ENCODE data around the gene LRRC59. TPM values are rescaled to one million over a fixed set of nuclear protein-coding genes. Genes with fewer than 3 reads are reported as not detected.
A peak's percentile ranks its signal among the peaks of the same experiment; 100 is the strongest.
"Not testable (repeated sequence)": the region's sequence is repeated elsewhere in the genome, so short reads cannot be mapped to it uniquely, and the experiment has no call there.

Gene LRRC59
- total and polyA plus RNA-seq, 2 experiments from 2014 or later: 105 to 121 TPM

DNA sequence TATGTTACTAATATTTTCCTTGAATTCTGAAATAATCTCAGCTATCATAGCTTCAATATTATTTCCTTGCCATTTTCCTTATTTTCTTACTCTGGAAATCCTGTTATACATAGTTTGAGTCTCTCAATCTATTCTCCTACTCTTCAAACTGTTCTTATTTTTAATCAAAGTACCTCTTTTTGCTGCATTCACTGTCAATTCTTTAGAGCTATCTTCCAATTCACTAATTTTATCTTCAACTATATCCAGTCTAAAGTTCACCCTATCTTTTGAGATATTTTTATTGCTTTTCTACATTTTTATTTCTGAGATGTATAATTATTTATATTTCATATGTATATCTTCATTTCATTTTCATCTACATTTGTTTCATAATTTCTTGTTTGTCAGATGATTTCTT, 58.7 kb downstream of the LRRC59 start:
- Histone ChIP-seq H3K27ac (no peak overlapping the region), H3K4me2 (no peak overlapping the region), H3K27me3 (no peaks in the 10 kb centered on the region), H3K9me3 (ENCODE audit: low read depth) (no peaks in the 10 kb centered on the region), H3K9me2 (replicated peaks; ENCODE audit: insufficient read depth) (no peaks in the 10 kb centered on the region), H3K36me3 (replicated peaks; ENCODE audit: insufficient read depth, low read depth) (no peaks in the 10 kb centered on the region), H3K4me3 (no peak overlapping the region), H3K79me2 (no peaks in the 10 kb centered on the region), H2AFZ (no peak overlapping the region), H4K20me1 (ENCODE audit: insufficient read depth, poor library complexity, severe bottlenecking) (no peaks in the 10 kb centered on the region), H3K4me1 (ENCODE audit: insufficient read depth) (no peaks in the 10 kb centered on the region)
- TF ChIP-seq EZH2 (IDR thresholded peaks at IDR 0.05; ENCODE audit: borderline replicate concordance): no peak
- no peak for TF ChIP-seq EZH2phosphoT487 (IDR thresholded peaks at IDR 0.05; ENCODE audit: low read depth, severe bottlenecking, unreplicated experiment)
- TF ChIP-seq, protein P1, sequence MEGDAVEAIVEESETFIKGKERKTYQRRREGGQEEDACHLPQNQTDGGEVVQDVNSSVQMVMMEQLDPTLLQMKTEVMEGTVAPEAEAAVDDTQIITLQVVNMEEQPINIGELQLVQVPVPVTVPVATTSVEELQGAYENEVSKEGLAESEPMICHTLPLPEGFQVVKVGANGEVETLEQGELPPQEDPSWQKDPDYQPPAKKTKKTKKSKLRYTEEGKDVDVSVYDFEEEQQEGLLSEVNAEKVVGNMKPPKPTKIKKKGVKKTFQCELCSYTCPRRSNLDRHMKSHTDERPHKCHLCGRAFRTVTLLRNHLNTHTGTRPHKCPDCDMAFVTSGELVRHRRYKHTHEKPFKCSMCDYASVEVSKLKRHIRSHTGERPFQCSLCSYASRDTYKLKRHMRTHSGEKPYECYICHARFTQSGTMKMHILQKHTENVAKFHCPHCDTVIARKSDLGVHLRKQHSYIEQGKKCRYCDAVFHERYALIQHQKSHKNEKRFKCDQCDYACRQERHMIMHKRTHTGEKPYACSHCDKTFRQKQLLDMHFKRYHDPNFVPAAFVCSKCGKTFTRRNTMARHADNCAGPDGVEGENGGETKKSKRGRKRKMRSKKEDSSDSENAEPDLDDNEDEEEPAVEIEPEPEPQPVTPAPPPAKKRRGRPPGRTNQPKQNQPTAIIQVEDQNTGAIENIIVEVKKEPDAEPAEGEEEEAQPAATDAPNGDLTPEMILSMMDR (IDR thresholded peaks at IDR 0.05; ENCODE audit: poor library complexity): no peak
- DNase-seq (ENCODE audit: low spot score): no peak

DNA sequence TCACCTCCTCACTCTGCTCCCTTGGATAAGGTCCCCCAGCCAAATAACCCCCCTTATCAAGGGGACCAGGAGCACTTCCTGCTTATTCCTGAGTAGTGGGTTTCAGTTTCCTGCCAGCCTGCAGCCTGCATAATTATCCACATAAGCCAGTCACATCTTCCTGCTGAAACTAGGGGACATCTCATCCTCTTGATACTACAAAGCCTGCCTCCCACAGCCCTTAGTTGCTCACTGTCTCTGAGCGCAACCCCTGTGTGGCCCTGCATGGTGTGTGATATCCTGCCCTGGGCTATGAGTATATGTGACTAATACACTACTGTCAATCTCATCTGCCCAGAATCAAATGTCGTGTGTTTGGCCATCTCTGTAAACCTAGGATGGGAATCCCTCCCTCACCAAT, 59.4 kb downstream of the LRRC59 start:
- TF ChIP-seq EZH2 (IDR thresholded peaks at IDR 0.05; ENCODE audit: borderline replicate concordance): no peak
- no peak for TF ChIP-seq EZH2phosphoT487 (IDR thresholded peaks at IDR 0.05; ENCODE audit: low read depth, severe bottlenecking, unreplicated experiment)
- TF ChIP-seq, protein P1 (IDR thresholded peaks at IDR 0.05; ENCODE audit: poor library complexity): no peak
- Histone ChIP-seq H3K4me3 (no peak overlapping the region), H3K27ac (no peak overlapping the region), H3K9me3 (ENCODE audit: low read depth) (no peaks in the 10 kb centered on the region), H3K36me3 (replicated peaks; ENCODE audit: insufficient read depth, low read depth) (no peaks in the 10 kb centered on the region), H3K27me3 (no peaks in the 10 kb centered on the region), H3K4me2 (no peak overlapping the region), H4K20me1 (ENCODE audit: insufficient read depth, poor library complexity, severe bottlenecking) (no peaks in the 10 kb centered on the region), H3K4me1 (ENCODE audit: insufficient read depth) (no peaks in the 10 kb centered on the region), H2AFZ (no peak overlapping the region), H3K79me2 (no peaks in the 10 kb centered on the region), H3K9me2 (replicated peaks; ENCODE audit: insufficient read depth) (no peaks in the 10 kb centered on the region)
- DNase-seq (ENCODE audit: low spot score): no peak
- 89% methylated on average over 2 of the region's 2 CpGs for WGBS (ENCODE audit: low lambda C conversion rate, missing lambda C conversion rate)

DNA sequence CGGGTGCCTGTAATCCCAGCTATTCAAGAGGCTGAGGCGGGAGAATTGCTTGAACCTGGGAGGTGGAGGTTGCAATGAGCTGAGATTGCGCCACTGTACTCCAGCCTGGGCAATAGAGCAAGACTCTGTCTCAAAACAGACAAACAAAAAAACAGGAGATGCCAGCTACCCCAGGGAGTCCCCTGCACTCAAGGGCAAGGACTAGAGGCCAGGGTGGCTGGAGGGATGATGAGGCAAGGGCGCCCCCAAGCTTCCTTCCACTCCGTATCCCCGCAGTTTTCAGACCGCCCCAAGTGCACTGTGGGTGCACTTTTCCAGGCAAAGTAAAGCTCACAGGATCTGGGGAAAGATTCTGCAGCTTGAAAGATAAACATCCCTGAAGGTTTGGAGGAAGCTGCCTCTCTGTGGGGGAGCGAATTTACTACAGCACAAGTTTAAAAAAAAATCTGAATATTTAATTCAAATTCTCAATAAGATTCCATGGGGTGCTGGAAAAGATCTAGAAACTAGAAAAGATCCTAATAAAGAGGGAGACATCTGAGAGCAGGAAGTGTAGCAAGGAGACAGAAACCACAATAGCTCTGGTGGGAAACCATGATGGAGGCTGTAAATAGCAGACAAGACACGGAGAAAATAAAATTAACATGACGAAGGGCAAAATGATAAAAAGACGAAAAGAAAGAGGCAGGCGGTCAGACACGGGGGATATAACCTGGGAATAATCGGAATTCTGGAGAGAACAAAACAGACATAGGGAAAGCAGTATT, 63.8 kb downstream of the LRRC59 start:
- H3K27ac ChIP-seq; H3K27me3 ChIP-seq; H3K79me2 ChIP-seq; H3K9me3 ChIP-seq (ENCODE audit: low read depth); DNase-seq (ENCODE audit: low spot score); H4K20me1 ChIP-seq (ENCODE audit: insufficient read depth, poor library complexity, severe bottlenecking); H3K36me3 ChIP-seq (replicated peaks; ENCODE audit: insufficient read depth, low read depth); H3K9me2 ChIP-seq (replicated peaks; ENCODE audit: insufficient read depth); H3K4me3 ChIP-seq; H3K4me2 ChIP-seq; H2AFZ ChIP-seq; H3K4me1 ChIP-seq (ENCODE audit: insufficient read depth): not testable (repeated sequence)
- 72% methylated on average over 14 of the region's 14 CpGs for WGBS (ENCODE audit: low lambda C conversion rate, missing lambda C conversion rate)
- TF ChIP-seq, protein P1 (IDR thresholded peaks at IDR 0.05; ENCODE audit: poor library complexity): peak; percentile 4
